Activated CD4-positive, alpha-beta T cell treated with anti-CD3 and anti-CD28 coated beads, Interleukin-2, amount 50 U/mL, for 4 hours (primary cell): ENCODE results near the gene SLC47A2.

Source experiments
- DNase-seq, 2 experiments: peaks; one replicate each; pipeline ENCODE4 v3.0.0-alpha.2; 2020

The SLC47A2 gene

DNA sequence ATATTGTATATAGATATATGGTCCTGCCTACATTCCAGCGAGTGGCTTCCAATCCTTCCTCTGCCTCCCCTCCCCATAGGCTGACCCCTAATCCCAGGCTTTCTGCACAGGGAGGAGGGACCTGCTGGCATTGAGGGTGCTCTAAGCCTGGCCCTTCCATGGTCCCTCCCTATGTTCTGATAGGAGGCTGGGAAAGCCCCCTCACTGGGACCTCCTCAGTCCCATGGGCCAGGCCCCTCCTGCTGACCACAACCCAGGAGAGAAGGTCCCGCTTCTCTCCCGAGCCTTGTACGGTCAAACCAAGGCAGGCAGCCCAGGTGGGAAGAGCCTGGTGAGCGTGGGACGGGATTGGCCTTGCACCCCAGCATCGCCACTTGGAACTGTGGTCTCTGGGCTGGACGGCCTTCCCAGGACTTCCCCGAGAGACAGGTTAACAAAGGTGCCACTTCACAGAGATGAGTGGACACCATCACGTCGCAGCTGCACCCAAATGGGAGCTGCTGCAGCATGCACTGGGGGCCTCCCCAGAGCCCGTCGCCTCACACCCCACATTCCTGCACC is 30.9 kb upstream of the SLC47A2 start:
- no peak for DNase-seq

DNA sequence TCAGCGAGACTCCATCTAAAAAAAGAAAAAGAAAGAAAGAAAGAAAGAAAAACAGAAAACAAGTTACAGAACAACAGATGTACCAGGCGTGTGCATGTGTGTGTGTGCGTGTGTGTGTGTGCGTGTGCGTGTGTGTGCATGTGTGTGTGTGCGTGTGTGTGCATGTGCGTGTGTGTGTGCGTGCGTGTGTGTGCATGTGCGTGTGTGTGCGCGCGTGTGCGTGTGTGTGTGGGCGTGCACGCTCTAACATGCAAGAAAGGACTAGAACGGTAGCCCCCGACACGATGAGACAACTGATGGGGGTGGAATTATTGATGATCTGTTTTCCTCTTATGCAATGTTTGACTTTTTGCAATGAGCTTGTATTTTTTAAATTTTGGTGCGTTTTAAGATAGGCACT is 30.1 kb upstream of the SLC47A2 start:
- no peak for DNase-seq

DNA sequence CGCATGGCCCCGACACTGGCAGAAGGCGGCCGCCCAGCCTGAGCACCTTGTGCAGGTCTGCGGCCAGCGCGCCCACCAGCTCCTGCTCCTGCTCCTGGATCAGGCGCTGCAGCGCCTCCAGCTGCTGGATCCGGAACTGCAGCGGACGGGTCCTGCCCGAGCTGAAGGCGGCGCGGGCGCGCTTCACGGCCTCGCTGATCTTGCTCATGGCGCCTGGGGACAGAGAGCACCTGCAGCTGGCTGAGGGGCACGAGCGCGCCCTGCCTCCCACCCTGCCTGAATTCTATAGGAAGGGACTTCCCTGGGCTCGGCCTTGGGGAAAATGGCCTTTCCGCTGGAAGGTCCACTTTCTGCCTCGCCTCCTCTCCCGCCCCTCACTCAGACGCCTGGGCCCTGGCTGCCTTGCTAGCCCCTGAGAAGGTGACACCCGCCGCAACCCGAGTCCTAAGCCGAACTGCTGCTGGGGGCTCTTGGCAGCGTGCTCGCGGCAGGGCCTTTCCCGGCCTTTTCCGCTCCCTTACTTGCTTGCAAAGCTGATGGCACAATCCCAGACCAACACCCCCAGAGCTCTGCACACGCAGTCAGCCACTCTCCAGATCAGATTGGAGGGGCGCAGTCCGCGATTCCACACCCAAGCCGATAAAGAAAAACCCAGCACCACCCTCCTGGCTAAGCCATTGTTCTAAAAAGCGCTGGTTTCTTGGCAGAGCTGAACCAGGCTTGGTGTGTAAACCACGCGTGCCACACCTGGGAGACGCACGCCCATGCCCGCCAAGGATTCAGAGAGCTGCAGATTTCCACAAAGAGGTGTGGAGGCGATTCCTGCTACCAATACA is 28.8 kb upstream of the SLC47A2 start:
- peak; percentile 81 to 85 for DNase-seq

DNA sequence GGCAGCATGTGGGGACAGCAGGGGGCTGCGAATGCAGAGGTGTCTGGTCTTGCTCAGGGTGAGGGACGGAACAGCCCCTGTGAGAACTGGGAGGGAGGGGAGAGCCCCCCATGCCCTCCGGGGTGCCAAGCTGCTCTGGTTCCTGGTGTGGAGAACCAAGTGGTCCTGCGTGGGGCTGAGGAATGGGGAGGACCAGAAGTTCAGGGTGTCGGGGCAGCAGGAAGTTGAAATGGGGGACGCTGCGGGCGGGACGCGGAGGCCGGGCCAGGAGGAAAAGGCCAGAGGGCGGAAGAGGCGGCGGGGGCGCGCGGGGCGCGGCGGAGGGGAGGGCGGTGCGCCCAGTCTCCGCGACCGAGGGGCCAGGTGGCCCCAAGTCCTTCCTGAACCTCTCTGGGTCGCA is 28.1 kb upstream of the SLC47A2 start:
- DNase-seq, result no peak

DNA sequence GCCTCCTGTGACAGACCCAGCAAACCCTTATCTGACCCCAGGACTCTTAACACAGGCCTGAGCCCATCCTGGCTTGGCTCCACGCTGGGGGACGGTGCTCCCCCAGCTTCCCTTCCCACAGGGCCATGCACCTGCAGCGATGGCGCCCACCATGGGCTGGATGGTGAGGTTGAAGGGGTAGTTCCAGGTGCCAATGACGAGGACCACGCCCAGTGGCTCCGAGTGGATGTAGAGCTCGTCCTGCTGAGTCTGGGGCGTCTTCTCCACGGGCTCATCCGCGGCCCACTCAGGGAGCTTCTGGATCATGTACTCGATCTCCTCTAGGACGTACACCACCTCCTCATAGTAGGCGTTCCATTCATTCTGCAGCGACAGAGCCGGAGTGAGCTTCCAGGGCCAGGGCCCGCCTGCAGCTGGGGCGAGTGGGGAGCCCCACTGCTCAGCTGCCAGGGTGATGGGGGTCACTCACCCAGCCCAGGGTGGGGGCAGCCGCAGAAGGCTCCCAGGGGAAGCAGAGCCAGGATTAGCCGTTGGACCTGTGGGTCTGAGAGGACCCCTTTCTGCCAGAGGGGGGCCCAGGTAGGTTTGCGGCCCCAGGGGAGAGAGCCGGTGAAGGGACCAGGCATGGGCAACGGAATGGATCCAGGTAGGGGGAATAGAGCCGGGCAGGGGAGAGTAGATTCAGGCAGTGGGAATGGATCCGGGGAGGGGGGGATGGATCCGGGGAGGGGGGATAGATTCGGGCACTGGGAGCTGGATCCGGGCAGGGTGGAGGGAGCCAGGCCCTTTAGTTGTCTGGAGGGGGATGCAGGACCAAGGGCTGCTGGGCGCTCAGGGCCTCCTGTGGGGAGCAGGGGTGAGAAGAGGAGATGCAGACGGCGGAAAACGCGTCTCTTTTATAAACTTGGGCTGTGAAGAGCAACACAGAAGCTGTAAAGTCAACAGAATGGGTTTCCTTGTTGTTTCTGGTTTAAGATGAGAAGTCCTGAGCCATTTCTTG is 27.0 kb upstream of the SLC47A2 start:
- DNase-seq, result no peak

DNA sequence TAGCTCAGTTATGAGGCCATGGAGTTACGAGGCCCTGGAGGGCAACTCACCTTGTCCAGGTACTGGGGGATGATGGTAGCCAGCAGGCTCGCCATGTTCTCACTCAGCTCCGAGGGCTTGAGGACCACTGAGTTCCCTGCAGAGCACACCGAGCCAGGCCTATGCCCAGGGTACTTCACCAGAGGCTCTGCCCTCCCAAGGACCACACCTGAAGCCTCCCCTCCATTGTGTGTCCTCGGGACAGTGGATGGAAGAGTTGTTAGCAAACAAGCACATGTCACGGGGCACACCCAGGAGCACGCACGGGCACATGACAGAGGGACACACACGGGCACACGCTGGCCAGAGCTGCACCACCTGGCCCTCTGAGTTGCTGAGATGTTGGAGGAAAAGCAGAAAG is 26.1 kb upstream of the SLC47A2 start:
- DNase-seq, result no peak

DNA sequence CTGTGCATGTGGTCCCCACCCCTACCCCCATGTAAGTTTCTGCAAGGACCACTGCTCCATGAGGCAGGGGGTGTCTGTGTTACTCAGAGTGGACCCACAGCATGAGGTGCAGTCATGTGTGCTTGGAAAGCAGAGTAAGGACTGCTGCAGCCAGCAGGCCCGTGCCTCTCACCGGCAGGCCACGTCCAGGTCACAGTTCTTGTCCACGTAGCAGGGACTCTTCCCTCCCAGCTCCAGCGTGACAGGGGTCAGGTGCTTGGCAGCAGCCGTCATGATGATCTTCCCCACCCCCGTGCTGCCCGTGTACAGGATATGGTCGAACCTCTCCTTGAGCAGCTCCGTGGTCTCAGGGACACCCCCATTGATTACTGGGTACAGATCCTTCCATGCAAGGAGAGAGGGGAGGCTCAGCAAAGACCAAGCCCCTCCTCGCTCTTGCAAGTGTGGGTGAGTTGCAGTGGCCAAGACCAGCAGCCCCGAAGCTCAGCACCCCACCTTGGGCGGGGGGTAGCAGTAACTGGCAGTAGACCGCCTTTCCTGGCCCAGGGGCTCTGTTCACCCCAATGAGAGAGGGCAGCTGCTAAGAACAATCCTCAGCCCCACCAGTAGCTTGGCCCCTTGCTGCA is 25.6 kb upstream of the SLC47A2 start:
- no peak for DNase-seq

DNA sequence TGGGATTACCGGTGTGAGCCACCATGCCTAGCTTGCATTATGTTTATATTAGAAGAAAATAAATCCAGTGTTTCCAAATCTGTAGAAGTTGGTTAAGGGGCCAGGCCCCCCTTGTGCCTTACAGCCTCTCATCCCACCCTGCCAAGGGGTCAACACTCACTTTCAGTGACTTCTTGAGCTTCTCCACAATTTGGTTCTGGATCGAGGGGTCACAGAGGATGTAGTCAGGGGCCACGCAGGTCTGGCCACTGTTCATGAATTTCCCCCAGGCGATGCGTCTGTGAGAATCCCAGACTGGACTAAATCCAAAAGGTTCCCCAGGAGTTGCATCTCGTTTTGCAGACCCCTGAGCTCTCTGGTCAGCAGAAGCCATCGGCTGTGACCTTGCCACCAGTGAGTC is 24.5 kb upstream of the SLC47A2 start:
- no peak for DNase-seq

DNA sequence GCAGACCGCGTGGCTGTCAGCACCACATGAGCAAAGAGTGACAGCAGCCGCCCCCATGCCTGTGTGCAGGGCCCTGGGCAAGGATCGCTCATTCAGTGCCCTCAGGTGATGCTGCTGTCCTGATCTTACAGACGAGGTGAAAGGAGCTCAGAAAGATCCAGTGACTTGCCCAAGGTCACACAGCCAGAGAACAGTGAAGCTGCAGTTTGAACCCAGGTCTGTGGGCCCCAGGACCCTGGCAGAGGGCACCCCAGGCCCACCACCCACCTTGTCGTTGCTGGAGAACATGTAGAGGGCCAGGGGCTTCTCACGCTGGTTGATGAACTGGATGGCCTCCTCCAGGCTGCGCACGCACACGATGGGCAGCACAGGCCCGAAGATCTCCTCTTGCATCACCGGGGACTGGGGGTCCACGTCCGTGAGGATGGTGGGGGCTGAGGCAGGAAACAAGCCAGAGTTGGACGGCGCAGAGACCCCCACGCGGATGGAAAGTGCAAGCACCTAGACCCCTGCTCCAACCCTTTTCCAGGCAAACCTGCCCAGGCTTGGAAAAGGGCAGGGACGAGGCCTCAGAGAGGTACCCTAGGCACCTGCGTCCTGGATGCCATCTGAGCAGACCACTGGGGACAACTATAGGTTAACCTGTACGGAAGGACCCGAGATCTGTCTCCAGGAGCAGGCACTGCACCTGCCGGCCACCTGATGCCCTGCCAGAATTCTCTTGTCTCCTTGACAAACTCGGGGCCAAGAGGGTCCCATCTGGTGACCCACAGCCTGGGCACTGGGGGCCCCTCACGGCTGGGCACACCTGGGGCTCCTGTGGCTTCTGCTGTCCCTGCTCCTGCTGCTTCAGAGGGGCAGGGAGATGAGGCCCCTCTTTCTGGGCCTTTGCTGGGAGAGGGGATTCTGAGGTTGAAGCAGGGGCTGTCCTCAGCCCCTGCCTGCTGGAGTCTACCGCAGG is 23.1 kb upstream of the SLC47A2 start:
- DNase-seq, result no peak

DNA sequence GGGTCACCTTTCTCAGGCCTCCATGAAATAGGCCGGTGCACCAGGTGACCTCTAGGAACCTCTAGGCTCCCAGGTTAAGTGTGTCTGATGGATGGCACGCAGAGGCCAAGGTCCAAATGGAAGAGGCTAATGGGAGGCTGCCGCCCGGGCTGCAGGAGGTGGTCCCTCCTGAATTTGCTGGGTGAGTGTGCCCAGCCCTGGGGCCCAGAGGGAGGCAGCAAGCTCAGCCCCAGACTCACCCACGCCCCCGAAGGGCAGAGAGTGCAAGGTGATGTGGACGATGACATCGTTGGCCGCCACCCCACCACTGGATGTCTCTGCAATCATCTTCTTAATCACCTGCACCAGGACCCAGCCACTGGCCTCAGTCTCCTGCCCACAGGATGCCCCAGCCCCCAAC is 22.4 kb upstream of the SLC47A2 start:
- no peak for DNase-seq

DNA sequence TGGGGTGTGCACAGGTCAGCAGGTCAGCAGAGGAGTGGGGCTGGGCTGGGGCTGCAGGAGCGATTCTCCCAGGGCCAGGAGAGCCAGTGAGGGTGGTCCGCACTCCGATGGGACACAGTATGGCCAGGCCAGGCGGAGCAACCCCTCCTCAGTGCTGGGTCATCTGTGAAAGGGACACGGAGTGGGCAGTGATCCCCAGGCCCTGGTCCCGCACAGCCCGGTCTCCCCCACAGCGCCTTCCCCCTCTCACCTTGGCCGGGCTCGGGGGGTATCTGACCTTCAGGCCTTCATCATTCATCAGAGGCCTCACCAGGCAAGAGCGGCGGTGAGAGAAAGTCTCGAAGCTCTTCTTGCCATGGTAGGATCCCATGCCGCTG is 21.7 kb upstream of the SLC47A2 start:
- no peak for DNase-seq

DNA sequence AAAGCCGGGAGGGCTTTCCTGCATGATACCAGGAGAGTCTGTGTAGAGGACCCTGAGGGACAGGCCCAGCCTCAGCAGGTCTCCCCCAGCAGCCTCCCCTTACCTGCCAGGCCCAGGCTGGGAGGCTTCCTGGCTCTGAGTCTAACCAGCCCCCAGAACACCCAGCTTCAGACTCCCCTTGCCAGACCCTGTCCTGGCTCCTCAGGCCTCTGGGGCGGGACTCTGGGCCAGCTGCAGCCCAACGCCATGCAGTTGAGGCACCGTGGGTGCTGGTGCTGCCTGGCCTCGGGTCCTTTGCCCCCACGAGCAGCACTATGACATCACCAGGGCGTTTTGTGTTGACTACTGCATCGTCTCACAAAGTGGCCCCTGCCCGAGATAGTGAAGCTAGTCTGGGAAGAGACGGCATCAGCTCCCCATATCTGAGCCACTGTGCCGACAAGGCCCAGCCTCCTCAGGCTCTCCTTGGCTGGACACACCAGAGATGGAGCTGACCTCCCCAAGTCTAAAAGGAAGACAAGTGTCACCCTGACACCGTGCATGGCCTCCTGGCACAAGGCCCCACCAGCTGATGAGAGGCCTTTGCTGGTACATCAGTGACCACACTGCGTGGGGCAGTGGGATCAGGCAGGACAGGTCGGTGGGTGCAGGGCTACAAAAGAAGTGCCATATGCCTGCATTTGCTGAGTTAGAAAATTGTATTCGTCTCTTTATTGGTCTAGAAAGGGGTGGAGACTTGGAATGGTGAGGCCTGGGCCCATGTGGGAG is 21.1 kb upstream of the SLC47A2 start:
- no peak for DNase-seq

DNA sequence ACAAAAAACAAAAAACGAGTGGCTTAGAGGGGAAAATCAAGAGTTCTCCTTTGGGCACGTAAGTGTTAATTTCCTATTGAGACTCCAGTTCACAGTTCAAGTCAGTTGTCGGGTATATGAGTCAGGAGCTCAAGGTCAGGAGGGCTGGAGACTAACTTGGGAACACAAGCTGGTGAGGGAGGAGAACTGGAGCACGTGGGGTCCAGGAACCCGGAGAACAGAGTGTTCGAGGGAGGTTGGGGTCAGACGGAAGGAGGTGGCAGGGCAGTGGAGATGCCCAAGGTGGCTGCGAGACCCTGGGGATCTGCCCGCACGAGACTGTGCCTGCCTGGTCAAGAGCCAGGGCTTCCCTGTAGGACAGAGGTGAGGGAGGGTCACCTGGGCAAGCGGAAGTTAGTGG is 19.7 kb upstream of the SLC47A2 start:
- no peak for DNase-seq

DNA sequence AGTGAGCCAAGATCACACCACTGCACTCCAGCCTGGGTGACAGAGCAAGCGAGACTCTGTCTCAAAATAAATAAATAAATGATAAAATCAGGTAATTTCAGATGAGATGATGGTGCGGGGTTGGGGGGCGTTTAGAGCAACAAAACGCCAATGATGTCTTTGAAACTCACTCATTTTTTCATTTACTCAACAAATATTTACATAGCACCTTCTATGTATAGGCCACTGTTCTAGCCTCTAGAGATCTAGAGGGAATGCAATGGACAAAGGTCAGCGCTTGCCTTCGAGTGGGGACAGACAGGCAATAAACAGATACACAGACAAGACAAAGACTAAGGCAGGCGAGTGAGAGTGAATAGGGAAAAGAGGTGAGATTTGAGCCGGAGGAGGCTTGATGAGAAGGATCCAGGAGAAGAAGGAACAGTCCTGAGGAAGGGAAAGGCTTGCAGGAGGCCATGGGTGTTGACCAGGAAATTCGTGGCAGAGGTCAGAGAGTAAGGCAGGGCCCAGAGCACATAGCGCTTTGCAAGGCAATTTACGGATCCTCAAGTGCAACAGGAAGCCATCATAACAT is 17.7 kb upstream of the SLC47A2 start:
- DNase-seq, result no peak

DNA sequence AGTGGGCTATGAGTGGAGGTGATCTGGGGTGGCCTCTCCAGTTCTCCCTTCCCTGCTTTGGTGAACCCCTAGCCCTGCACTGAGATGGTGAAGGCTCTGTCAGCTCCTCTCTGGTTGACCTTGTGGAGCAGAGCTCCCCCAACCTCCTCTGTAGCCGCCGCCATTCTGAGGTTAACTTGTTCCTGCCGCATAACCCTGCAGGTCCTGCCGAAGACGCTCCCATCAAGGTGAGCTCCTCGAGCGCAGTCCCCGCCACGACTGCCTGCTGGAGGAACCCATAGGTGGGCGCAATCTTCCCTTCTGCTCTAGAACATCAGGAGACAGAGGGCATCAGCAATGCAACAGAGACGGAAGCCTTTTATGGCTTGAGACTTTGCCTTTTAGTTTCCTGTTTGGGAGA is 15.2 kb upstream of the SLC47A2 start:
- no peak for DNase-seq

DNA sequence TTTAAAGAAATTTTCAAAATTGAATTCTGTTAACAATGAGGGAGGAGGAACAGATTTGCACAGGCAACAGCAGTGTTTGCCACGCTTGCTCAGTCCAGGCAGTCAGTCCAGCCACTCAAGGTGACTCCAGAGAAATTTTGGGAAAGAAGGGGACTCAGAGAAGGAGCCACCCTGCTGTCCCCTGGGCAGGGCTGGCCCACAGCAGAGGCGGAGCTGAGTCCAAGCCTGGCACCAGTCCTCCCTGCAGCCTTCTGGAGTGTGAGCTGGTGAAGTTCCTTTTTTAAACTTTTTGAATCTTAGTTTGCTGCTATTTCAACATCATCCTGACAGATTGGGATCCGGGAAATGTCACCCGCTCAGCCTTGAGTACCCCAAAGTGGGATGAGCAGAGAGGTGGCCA is 14.5 kb upstream of the SLC47A2 start:
- DNase-seq, result no peak

DNA sequence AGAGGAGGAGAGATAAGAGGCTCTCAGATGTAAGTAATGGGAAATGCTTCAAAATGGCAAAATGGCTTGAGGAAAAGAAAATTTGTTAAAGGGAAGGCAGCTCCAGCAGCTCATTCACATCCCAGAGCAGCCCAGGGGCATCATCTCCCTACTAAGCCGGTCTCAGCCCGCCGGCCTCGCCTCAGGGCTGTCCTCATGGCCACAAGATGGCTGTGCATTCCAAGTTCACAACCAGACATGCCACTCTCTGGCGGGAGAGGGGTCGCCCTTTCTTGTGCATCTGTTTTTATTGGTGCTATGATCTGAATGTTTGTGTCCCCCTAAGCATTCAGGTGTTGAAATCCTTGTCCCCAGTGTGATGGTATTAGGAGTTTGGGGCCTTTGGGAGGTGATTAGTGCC is 13.5 kb upstream of the SLC47A2 start:
- DNase-seq, result no peak

DNA sequence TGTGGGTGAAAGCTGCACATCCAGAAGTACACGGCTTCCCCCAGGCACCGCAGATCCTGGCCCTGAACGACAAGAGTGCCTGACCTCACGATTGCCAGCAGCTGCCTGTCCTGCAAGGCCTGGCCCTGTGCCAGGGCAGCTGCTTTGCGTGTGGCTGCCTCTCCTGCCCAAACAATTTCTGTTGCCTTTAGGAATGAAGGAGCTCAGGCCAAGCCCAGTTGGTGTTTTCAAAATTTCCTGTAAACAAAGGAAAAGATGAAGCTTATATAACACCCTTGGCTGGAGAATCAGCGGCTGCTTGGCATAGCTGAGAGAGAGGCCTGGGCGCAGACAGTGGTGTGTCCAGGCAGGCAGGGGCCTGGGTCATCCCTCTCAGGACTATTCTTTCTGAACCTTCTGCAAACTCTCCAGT is 11.7 kb upstream of the SLC47A2 start:
- DNase-seq, result no peak

DNA sequence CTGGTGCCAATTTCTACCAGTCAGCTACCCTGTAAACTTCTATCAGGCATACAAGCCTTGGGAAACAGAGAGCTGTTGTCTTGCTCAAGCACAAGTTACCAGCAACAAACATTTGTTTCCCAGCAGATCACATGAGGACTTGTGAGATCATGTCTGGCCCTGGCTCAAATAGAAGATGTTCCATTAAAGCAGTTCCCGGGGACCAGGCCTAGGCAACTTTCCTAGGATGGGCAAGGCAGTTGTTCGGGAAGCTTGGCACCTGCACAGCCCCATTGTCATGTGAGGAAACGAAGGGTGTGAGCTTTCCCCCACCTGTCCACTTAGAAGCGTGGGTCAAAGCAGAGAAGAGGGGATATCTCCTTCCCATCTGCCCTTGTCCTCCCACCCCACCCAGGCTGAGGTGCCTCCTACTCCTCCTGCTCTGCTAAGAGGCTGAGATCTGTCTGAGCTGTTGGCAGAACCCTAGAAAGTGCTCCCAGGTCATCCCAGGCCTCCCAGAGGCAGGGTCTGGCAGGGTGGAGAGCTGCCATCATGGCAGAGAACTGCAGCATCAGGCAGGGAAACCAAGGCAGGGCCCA is 11.2 kb upstream of the SLC47A2 start:
- no peak for DNase-seq

DNA sequence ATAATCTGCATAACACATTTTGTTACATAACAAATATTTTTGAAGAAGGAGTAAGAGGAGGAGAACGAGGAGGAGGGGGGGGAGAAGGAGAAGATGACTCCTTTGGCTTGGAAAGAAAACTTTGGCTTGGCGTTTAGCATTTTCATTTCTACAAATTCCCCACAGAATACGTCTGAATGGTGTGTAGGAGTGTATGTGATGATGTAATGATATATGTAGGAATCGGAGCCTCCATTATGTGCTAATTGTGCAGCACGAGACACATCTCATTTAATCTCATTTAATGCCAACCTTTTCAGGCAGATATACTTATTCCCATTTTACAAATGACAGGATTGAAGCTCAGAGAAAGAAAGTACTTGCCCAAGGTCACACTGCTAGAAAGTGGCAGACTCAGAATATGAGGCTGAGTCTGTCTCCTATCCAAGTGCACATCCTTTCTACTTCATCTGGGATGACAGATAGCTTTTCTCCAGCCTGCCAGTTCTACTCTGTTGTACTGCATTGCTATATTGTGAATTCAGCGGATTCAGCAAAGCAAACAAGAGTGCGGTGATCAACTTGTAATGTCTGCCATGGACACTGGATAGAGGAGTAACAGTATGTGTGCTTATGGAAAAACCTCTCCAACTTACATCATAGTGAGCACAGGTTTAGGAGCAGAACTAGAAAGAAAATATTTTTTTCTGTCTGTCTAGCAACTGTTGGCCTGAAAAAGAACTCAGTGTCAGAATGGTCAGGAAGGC is 10.4 kb upstream of the SLC47A2 start:
- no peak for DNase-seq
